ENCODE measurements around the gene HINT1. TPM values are rescaled to one million over a fixed set of nuclear protein-coding genes. Genes with fewer than 3 reads are reported as not detected.
"Not testable (repeated sequence)": the region's sequence is repeated elsewhere in the genome, so short reads cannot be mapped to it uniquely, and the experiment has no call there.

The HINT1 gene
- total and polyA plus RNA-seq, 9 donors: 245 to 411 (median 332) TPM

DNA sequence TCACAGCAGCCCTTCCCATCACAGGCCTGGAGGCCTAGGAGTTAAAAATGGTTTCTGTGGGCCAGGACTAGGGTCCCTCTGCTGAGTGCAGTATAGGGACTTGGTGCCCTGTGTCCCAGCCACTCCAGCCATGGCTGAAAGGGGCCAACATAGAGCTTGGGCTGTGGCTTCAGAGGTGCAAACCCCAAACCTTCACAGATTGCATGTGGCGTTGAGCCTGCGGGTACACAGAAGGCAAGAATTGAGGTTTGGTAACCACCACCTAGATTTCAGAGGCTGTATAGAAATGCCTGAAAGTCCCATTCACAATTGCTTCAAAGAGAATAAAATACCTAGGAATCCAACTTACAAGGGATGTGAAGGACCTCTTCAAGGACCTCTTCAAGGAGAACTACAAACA lies 37.8 kb downstream of the HINT1 start:
- DNase-seq; H3K27me3 ChIP-seq (ENCODE audit: control insufficient read depth, insufficient read depth, low read length); H3K36me3 ChIP-seq (ENCODE audit: control insufficient read depth, insufficient read depth, low read length); H3K27ac ChIP-seq (ENCODE audit: low read length); H3K4me1 ChIP-seq (ENCODE audit: control insufficient read depth, insufficient read depth, low read length); H3K4me3 ChIP-seq (ENCODE audit: low read length): not testable (repeated sequence)
- WGBS (ENCODE audit: insufficient coverage): no CpG with 5 or more reads among the region's 2 CpGs
- H3K9me3 ChIP-seq (replicated peaks; ENCODE audit: control insufficient read depth, low read depth, low read length): peaks cover 13% of the 10 kb centered on the region

DNA sequence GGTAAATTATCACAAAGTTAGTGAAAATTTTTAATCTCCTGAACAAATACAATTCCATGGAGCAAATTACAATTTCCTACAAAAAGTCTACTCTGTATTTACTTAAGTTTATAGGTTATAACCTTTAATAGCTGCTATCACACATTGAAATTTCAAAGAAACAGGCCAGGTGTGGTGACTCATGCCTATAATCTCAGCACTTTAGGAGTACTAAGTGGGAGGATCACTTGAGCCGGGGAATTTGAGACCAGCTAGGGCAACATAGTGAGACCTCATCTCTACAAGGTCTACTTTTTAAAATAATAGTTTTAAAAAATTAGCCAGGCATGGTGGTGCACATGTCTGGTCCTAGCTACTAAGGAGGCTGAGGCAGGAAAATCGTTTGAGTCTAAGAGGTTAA lies 50.3 kb downstream of the HINT1 start:
- WGBS (ENCODE audit: insufficient coverage): no CpG with 5 or more reads among the region's 2 CpGs
- H3K36me3 ChIP-seq (ENCODE audit: control insufficient read depth, insufficient read depth, low read length): no peaks in the 10 kb centered on the region
- no peak overlapping the region for H3K4me3 ChIP-seq (ENCODE audit: low read length)
- no peak overlapping the region for H3K27ac ChIP-seq (ENCODE audit: low read length)
- DNase-seq: no peak
- H3K27me3 ChIP-seq (ENCODE audit: control insufficient read depth, insufficient read depth, low read length): no peaks in the 10 kb centered on the region
- H3K4me1 ChIP-seq (ENCODE audit: control insufficient read depth, insufficient read depth, low read length): no peaks in the 10 kb centered on the region
- H3K9me3 ChIP-seq (replicated peaks; ENCODE audit: control insufficient read depth, low read depth, low read length): no peaks in the 10 kb centered on the region

DNA sequence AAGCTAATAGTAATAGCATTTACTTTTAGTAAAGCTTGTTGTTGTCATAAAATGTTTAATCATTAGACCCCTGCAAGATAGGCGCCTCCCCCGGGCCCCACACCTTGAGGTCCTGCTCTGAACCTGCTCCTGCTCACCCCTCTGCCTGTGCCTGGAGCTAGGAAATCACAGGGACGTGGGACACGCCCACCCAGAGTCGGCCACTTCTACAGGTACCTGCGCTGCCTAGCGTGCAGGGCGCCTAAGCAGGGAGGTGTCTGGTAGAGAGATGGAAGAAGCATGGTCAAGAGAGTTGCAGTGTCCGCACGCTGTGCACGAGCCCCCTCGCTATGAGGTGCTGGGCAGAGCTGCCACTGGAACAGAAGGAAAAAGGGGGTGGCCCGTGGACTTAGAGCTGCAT lies 52.6 kb downstream of the HINT1 start:
- Histone ChIP-seq H3K27ac (ENCODE audit: low read length) (no peak overlapping the region), H3K4me1 (ENCODE audit: control insufficient read depth, insufficient read depth, low read length) (no peaks in the 10 kb centered on the region), H3K27me3 (ENCODE audit: control insufficient read depth, insufficient read depth, low read length) (no peaks in the 10 kb centered on the region), H3K9me3 (replicated peaks; ENCODE audit: control insufficient read depth, low read depth, low read length) (no peaks in the 10 kb centered on the region), H3K36me3 (ENCODE audit: control insufficient read depth, insufficient read depth, low read length) (no peaks in the 10 kb centered on the region), H3K4me3 (ENCODE audit: low read length) (no peak overlapping the region)
- 68% methylated on average over 6 of the region's 13 CpGs for WGBS (ENCODE audit: insufficient coverage)
- DNase-seq: no peak

DNA sequence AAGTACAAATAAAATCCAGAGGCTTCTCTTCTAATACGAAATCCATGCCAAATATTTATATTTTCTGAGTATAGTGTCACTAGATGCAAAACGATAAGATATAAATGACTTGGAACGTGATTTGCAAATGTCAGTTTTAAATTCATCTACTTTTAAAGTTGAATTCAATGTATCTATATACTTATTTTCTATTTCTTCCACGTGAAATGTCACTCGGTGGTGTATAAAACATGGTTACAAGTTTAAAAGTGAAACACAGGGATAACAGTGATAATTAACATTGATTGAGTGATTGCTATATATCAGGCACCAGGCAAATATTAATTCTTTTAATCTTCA lies 54.8 kb downstream of the HINT1 start:
- H3K27ac ChIP-seq (ENCODE audit: low read length): no peak overlapping the region
- no peaks in the 10 kb centered on the region for H3K36me3 ChIP-seq (ENCODE audit: control insufficient read depth, insufficient read depth, low read length)
- no peaks in the 10 kb centered on the region for H3K9me3 ChIP-seq (replicated peaks; ENCODE audit: control insufficient read depth, low read depth, low read length)
- WGBS (ENCODE audit: insufficient coverage): no CpG with 5 or more reads among the region's 5 CpGs
- H3K4me3 ChIP-seq (ENCODE audit: low read length): no peak overlapping the region
- no peaks in the 10 kb centered on the region for H3K27me3 ChIP-seq (ENCODE audit: control insufficient read depth, insufficient read depth, low read length)
- no peak for DNase-seq
- no peaks in the 10 kb centered on the region for H3K4me1 ChIP-seq (ENCODE audit: control insufficient read depth, insufficient read depth, low read length)

DNA sequence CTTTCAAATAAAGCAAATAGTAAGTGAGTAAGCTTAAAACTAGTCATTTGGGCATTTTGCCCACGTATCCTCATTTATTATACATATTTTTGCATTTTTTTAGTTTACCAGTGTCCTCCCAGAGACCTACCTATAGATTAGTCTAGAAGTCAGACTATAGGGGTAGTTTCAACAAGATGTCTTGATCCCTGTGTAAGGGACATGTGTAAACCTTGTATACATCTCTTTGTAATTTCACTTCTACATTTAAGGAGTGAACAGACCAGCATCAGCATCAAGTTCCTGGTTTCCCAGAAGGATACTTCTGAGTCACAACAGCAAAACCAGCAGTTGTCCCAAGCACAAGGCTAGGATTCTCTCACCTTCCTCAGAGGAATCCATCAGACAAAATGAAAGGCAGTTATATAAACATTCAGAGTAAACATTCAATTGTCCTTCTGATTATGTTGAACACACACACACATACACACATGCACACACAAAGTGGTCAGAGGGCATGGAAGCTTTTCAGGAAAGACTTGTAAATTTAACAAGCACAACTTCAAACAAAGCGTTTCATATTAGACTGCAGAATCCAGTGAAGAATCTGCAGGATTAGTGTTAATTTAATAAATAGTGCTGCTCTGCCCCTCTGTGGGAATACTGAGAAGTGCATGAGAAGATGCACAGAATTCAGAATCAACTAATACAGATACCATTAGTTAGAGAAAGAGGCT lies 55.4 kb downstream of the HINT1 start:
- no peak overlapping the region for H3K27ac ChIP-seq (ENCODE audit: low read length)
- H3K9me3 ChIP-seq (replicated peaks; ENCODE audit: control insufficient read depth, low read depth, low read length): no peaks in the 10 kb centered on the region
- no peaks in the 10 kb centered on the region for H3K36me3 ChIP-seq (ENCODE audit: control insufficient read depth, insufficient read depth, low read length)
- H3K4me1 ChIP-seq (ENCODE audit: control insufficient read depth, insufficient read depth, low read length): no peaks in the 10 kb centered on the region
- WGBS (ENCODE audit: insufficient coverage): no CpG with 5 or more reads among the region's 2 CpGs
- H3K4me3 ChIP-seq (ENCODE audit: low read length): no peak overlapping the region
- peak; percentile 51 for DNase-seq
- H3K27me3 ChIP-seq (ENCODE audit: control insufficient read depth, insufficient read depth, low read length): no peaks in the 10 kb centered on the region

Other genes with a start within 250 kb of the HINT1 start
- 10.3 TPM for gene LYRM7, start 5.7 kb upstream of the HINT1 start, total RNA-seq
- 10 to 100 TPM in 5 of 8 donors, 1 to 10 TPM in 3; 8.3 to 12.7 (median 11.1) TPM for gene LYRM7, start 5.7 kb upstream of the HINT1 start, polyA plus RNA-seq (ENCODE audit: insufficient read depth in 1 of 8, insufficient read length in 8 of 8, low replicate concordance in 1 of 8)
- 19.7 TPM for gene CDC42SE2, start 98.8 kb upstream of the HINT1 start, total RNA-seq
- gene CDC42SE2, start 98.8 kb upstream of the HINT1 start, polyA plus RNA-seq (ENCODE audit: insufficient read depth in 1 of 8, insufficient read length in 8 of 8, low replicate concordance in 1 of 8): 10 to 100 TPM; 21.4 to 27.3 (median 25.0) TPM